Neutrophil (primary cell): ENCODE data around the gene RUSC1.

Source experiments
- H3K27ac ChIP-seq: fragments of 200-600 bp; sonication (generic); 2 replicates; pipeline ENCODE4 v1.5.1; 2016; ENCODE audit warnings: mild to moderate bottlenecking, moderate library complexity
- H3K27me3 ChIP-seq: fragments of 200-600 bp; sonication (generic); 2 replicates; pipeline ENCODE4 v1.6.0; 2016; ENCODE audit warnings: mild to moderate bottlenecking
- H3K36me3 ChIP-seq: fragments of 200-600 bp; sonication (generic); 2 replicates; pipeline ENCODE4 v1.5.1; 2017
- H3K4me1 ChIP-seq, 2 experiments: fragments of 200-600 bp in 1 of 2; sonication (generic) in 1 of 2; 1 replicate in 1 of 2; 2 replicates in 1 of 2; pipeline versions ENCODE4 v1.5.1 to v1.6.1; 2013 to 2016; ENCODE audit warnings: low read depth in 1 of 2, low read length in 1 of 2, mild to moderate bottlenecking in 1 of 2, moderate library complexity in 1 of 2; ENCODE audit not compliant: control insufficient read depth in 1 of 2, insufficient read depth in 1 of 2
- H3K4me3 ChIP-seq, 2 experiments: fragments of 200-600 bp in 1 of 2; sonication (generic) in 1 of 2; 1 replicate in 1 of 2; 2 replicates in 1 of 2; pipeline ENCODE4 v1.5.1; 2013 to 2016; ENCODE audit warnings: low read depth in 1 of 2, low read length in 1 of 2, mild to moderate bottlenecking in 1 of 2, moderate library complexity in 1 of 2
- H3K9me3 ChIP-seq: fragments of 200-600 bp; sonication (generic); 2 replicates; pipeline ENCODE4 v1.5.1; 2016
- TF ChIP-seq, protein P1 (sequence below): fragments of 200-600 bp; sonication (generic); IDR thresholded peaks from 2 replicates; pipeline ENCODE4 v1.5.1; 2016; ENCODE audit warnings: antibody characterized with exemption

The RUSC1 gene

GRCh38 chr1:155322953-155323728 lies 2.4 kb downstream of the RUSC1 start:
- H3K4me1 ChIP-seq: peaks cover 47 to 58% of the 10 kb centered on the region in 2 experiments
- TF ChIP-seq, protein P1, sequence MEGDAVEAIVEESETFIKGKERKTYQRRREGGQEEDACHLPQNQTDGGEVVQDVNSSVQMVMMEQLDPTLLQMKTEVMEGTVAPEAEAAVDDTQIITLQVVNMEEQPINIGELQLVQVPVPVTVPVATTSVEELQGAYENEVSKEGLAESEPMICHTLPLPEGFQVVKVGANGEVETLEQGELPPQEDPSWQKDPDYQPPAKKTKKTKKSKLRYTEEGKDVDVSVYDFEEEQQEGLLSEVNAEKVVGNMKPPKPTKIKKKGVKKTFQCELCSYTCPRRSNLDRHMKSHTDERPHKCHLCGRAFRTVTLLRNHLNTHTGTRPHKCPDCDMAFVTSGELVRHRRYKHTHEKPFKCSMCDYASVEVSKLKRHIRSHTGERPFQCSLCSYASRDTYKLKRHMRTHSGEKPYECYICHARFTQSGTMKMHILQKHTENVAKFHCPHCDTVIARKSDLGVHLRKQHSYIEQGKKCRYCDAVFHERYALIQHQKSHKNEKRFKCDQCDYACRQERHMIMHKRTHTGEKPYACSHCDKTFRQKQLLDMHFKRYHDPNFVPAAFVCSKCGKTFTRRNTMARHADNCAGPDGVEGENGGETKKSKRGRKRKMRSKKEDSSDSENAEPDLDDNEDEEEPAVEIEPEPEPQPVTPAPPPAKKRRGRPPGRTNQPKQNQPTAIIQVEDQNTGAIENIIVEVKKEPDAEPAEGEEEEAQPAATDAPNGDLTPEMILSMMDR: peak; percentile 95
- H3K9me3 ChIP-seq: no peaks in the 10 kb centered on the region
- peak overlapping the region; percentile 90 for H3K27ac ChIP-seq
- H3K27me3 ChIP-seq: no peaks in the 10 kb centered on the region
- peaks cover 12% of the 10 kb centered on the region for H3K36me3 ChIP-seq
- H3K4me3 ChIP-seq: peak overlapping the region; percentile 77 to 100

- Histone ChIP-seq H3K27ac (peak overlapping the region; percentile 90), H3K27me3 (no peaks in the 10 kb centered on the region), H3K4me3 (peak overlapping the region; percentile 77 to 100), H3K9me3 (no peaks in the 10 kb centered on the region), H3K36me3 (peaks cover 7% of the 10 kb centered on the region), H3K4me1 (peaks cover 47 to 58% of the 10 kb centered on the region in 2 experiments)
- TF ChIP-seq, protein P1: no peak
Measured at GRCh38 chr1:155323729-155324036, 3.0 kb downstream of the RUSC1 start.

DNA sequence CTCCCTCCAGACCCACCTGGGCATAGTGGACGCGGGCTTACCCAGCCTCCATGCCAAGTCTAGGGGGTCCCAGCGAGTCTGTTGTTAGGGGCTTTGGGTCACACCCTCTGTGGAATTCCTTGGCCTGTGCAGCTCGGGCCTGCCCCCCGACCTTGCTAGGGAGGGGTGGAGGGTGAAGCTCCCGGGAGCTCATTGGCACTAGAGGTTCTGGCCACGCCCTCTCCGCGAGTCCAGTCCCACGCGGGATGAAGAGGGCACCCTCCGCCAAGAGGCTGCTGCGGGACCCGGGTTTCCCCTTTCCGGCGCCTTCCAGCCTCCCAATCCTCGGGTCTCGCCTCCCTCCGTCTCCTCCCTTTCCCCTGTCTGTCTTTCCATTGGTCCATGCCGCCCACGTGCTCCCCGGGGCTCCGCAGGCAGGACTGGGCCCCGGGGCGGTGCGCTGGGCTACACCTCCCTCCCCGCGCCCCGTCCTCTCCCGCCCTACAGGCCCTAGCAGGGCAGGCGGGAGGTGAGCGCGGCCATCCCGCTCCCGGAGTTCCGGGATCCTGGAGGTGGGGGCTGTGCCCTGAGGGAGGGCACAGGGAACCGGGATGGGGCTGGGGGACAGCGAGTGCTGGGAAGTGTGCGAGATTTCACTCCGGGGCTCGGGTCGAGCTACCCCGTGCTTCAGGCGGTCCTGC lies 3.5 kb downstream of the RUSC1 start:
- Histone ChIP-seq H3K36me3 (peaks cover 3% of the 10 kb centered on the region), H3K9me3 (no peaks in the 10 kb centered on the region), H3K4me3 (peak overlapping the region; percentile 77 to 100), H3K4me1 (peaks cover 46 to 56% of the 10 kb centered on the region in 2 experiments), H3K27ac (peak overlapping the region; percentile 90), H3K27me3 (no peaks in the 10 kb centered on the region)
- TF ChIP-seq, protein P1: peak; percentile 46

- TF ChIP-seq, protein P1: no peak
- H3K4me1 ChIP-seq: peaks cover 38 to 48% of the 10 kb centered on the region in 2 experiments
- peak overlapping the region; percentile 90 for H3K27ac ChIP-seq
- H3K9me3 ChIP-seq: no peaks in the 10 kb centered on the region
- peak overlapping the region; percentile 77 to 100 for H3K4me3 ChIP-seq
- H3K36me3 ChIP-seq: peaks cover 5% of the 10 kb centered on the region
- no peaks in the 10 kb centered on the region for H3K27me3 ChIP-seq
Measured at GRCh38 chr1:155324717-155325602, 4.3 kb downstream of the RUSC1 start.

DNA sequence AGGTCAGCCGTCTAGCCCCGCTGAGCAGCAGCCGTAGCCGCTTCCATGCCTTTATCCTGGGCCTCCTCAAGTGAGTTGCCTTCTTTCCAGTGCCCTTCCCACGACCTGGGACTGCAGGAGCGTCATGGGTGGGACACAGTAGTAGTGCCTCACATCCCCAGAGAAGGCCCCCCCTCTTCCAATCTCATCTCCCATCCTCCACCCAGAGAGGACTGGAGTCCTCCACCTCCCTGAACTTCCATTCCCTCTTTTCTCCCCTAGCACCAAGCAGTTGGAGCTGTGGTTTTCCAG lies 4.9 kb downstream of the RUSC1 start:
- Histone ChIP-seq H3K36me3 (peaks cover 11% of the 10 kb centered on the region), H3K27me3 (no peaks in the 10 kb centered on the region), H3K9me3 (no peaks in the 10 kb centered on the region), H3K4me1 (peaks cover 35 to 43% of the 10 kb centered on the region in 2 experiments), H3K27ac (peak overlapping the region; percentile 90), H3K4me3 (no peak overlapping the region)
- TF ChIP-seq, protein P1: no peak
